GM21423 (cell line): ENCODE data around the gene PLCB3.

Experiments
- ATAC-seq: cut with Tn5 transposase; IDR thresholded peaks from one replicate; pipeline ENCODE4 v1.9.1; 2021; ENCODE audit warnings: mild to moderate bottlenecking, moderate library complexity; ENCODE audit not compliant: unreplicated experiment

Gene PLCB3

GRCh38 chr11:64249563-64250414 is 1.5 kb upstream of the PLCB3 start:
- ATAC-seq: no peak

DNA sequence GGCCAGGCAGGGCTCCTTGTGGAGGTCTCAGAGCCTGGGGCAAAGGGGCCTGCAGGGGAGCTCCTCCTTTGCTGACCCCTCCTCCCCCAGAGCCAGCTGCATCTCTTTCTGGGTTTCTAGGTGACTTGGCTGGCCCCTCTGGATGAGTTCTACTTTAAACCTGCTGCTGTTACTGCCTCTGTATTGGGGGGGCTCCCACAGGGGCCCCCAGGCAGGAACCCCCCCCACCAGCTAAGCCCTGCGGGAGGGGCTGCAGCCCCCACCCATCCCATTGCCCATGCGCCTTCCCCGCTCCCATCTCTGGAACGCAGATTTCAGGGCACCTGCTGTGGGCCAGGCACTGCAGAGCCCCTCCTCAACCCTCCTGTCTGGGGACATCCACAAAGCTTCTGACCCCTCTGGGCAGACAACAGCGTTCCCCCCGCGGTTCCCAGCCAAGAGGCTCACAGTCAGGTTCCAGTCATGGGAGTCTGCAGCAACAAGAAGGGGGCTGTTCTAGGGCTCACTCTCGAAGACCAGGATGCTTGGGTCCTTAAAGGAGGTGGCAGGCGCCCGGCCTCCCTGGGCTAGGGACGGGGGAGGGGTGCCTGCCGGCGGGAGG is 815 bp upstream of the PLCB3 start:
- no peak for ATAC-seq

DNA sequence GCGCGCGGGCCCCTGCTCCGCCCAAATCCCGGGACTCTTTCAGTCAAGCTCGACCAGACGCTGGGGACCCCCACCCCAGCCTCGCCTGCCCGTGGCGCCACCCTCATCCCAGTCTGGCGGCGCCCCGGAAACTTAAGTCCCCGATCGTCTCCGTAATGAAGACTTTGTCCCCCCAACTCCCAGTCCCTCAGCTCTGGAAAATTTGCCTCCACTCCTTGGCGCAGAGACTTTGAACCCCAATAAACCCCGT is 348 bp downstream of the PLCB3 start:
- no peak for ATAC-seq

GRCh38 chr11:64252003-64252872 is 908 bp downstream of the PLCB3 start:
- ATAC-seq: no peak

- ATAC-seq: no peak
Observed at GRCh38 chr11:64253043-64253442, 1.7 kb downstream of the PLCB3 start.

- no peak for ATAC-seq
Observed at GRCh38 chr11:64253481-64253880, 2.2 kb downstream of the PLCB3 start.

DNA sequence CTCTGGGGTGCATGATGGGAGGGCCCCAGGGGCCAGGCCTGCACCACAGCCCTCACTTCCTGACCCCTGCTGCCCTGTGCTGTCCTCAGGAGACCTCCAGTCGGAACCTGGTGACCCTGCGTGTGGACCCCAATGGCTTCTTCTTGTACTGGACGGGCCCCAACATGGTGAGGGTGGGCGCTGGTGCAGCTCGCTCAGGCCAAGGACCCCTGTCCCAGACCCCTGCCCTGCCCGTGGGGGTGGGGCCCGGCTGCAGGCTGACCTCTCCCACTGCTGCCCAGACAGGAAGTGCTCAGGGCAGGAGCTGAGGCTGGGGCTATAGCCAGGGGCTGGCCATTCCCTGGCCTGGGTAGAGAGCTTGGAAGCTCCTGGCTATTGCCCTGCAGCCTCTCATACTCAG is 3.0 kb downstream of the PLCB3 start:
- ATAC-seq: no peak

GRCh38 chr11:64255135-64256128 is 4.1 kb downstream of the PLCB3 start:
- ATAC-seq: no peak

DNA sequence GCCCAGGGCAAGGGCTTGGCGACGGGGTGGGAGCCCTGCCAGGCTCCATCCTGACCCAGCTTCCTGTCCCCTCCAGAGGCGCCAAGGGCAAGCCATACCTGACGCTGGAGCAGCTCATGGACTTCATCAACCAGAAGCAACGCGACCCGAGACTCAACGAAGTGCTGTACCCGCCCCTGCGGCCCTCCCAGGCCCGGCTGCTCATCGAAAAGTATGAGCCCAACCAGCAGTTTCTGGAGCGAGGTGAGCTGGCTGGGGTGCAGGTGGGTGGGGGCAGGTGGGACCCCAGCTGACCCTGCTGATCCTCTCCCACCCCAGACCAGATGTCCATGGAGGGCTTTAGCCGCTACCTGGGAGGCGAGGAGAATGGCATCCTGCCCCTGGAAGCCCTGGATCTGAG is 5.0 kb downstream of the PLCB3 start:
- no peak for ATAC-seq

- no peak for ATAC-seq
Observed at GRCh38 chr11:64258356-64258755, 7.0 kb downstream of the PLCB3 start.

GRCh38 chr11:64258946-64259532 is 7.7 kb downstream of the PLCB3 start:
- no peak for ATAC-seq

- ATAC-seq: no peak
Observed at GRCh38 chr11:64259533-64260067, 8.3 kb downstream of the PLCB3 start.

- ATAC-seq: no peak
Observed at GRCh38 chr11:64260147-64260708, 8.9 kb downstream of the PLCB3 start.

DNA sequence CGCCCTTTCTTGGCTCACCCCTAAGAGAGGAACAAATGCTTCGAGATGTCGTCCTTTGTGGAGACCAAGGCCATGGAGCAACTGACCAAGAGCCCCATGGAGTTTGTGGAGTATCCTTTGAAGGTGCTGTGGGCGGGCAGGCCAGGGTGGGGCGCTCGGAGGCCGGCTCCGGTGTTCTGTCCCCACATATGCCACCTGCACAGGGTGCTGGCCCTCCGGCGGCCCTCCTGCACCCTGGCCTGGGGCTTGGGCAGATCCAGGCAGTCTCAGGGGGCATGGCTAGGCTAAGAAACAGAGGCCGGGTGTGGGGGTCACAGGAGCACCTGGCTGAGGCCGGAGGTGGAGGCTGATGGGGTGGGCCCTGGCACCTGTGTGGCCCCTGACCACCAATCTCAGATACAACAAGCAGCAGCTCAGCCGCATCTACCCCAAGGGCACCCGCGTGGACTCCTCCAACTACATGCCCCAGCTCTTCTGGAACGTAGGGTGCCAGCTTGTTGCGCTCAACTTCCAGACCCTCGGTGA is 10.3 kb downstream of the PLCB3 start:
- ATAC-seq: no peak

DNA sequence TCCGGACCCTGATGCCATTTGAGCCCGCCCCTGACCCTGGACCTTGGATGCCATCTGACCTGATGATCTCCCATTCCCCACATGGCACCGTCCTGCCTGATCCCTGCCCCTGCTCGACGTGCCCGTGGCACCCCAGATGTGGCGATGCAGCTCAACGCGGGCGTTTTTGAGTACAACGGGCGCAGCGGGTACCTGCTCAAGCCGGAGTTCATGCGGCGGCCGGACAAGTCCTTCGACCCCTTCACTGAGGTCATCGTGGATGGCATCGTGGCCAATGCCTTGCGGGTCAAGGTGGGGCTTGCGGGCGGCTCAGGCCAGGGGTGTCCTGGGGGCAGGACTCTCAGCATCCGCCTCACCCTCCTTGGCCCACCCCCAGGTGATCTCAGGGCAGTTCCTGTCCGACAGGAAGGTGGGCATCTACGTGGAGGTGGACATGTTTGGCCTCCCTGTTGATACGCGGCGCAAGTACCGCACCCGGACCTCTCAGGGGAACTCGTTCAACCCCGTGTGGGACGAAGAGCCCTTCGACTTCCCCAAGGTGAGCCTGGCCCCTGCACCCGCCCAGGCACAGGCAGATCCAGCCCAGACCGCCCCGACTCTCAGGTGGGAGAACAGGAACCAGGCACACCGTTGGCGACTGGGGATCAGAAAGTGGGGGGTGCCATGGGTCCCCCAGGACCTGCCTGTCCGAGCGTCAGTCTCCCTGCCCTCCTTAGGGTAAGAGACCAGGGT is 11.1 kb downstream of the PLCB3 start:
- ATAC-seq: no peak

GRCh38 chr11:64263021-64263946 is 12.0 kb downstream of the PLCB3 start:
- no peak for ATAC-seq

GRCh38 chr11:64263947-64264317 is 12.6 kb downstream of the PLCB3 start:
- no peak for ATAC-seq

- no peak for ATAC-seq
Observed at GRCh38 chr11:64264371-64264852, 13.1 kb downstream of the PLCB3 start.
